Stimulated activated effector memory CD8-positive, alpha-beta T cell treated with anti-CD3 and anti-CD28 coated beads, Interleukin-12 subunit alpha, Interleukin-12 subunit beta, amount 100 ng/mL, for 72 hours (primary cell): ENCODE measurements around the gene SKAP1.
"Not testable (repeated sequence)": the region's sequence is repeated elsewhere in the genome, so short reads cannot be mapped to it uniquely, and the experiment has no call there.

Experiments used
- ATAC-seq: fragments of 150-1000 bp; cut with Tn5 transposase; 2 replicates; pipeline ENCODE4 v1.10.0; 2021
- DNase-seq, 2 donors: peaks; one replicate each; pipeline ENCODE4 v3.0.0; 2021 to 2022; ENCODE audit warnings: low spot score in 2 of 2
- H3K27ac Mint-ChIP-seq: one replicate; pipeline ENCODE4 v1.8.0; 2022; ENCODE audit warnings: mild to moderate bottlenecking, mixed read lengths
- H3K36me3 Mint-ChIP-seq: one replicate; pipeline ENCODE4 v1.8.0; 2022; ENCODE audit warnings: mild to moderate bottlenecking, mixed read lengths
- H3K4me1 Mint-ChIP-seq: one replicate; pipeline ENCODE4 v1.8.0; 2022; ENCODE audit warnings: mixed read lengths
- H3K4me3 Mint-ChIP-seq: one replicate; pipeline ENCODE4 v1.8.0; 2022; ENCODE audit warnings: mild to moderate bottlenecking, mixed read lengths
- H3K9me3 Mint-ChIP-seq: one replicate; pipeline ENCODE4 v1.8.0; 2022; ENCODE audit warnings: mixed read lengths

SKAP1 gene

GRCh38 chr17:48209973-48210372, 220.0 kb downstream of the SKAP1 start:
- Mint-ChIP-seq H3K27ac (no peak overlapping the region), H3K4me3 (no peak overlapping the region), H3K36me3 (peaks cover 11% of the 10 kb centered on the region), H3K4me1 (peaks cover 15% of the 10 kb centered on the region), H3K9me3 (no peaks in the 10 kb centered on the region)
- DNase-seq (no peak), ATAC-seq (no peak)

- Mint-ChIP-seq H3K36me3 (peaks cover 14% of the 10 kb centered on the region), H3K27ac (no peak overlapping the region), H3K4me1 (peaks cover 20% of the 10 kb centered on the region), H3K9me3 (no peaks in the 10 kb centered on the region), H3K4me3 (no peak overlapping the region)
- DNase-seq (no peak), ATAC-seq (no peak)
These were observed 222.1 kb downstream of the SKAP1 start for GRCh38 chr17:48207776-48208544.

- H3K27ac Mint-ChIP-seq, H3K4me3 Mint-ChIP-seq, H3K9me3 Mint-ChIP-seq, DNase-seq, ATAC-seq: not testable (repeated sequence)
- peaks cover 14% of the 10 kb centered on the region for H3K36me3 Mint-ChIP-seq
- H3K4me1 Mint-ChIP-seq, result peaks cover 20% of the 10 kb centered on the region
These were observed 223.0 kb downstream of the SKAP1 start for GRCh38 chr17:48207036-48207435.

GRCh38 chr17:48202959-48203358, 227.1 kb downstream of the SKAP1 start:
- Mint-ChIP-seq H3K27ac (peak overlapping the region; percentile 17), H3K36me3 (peaks cover 32% of the 10 kb centered on the region)

DNA sequence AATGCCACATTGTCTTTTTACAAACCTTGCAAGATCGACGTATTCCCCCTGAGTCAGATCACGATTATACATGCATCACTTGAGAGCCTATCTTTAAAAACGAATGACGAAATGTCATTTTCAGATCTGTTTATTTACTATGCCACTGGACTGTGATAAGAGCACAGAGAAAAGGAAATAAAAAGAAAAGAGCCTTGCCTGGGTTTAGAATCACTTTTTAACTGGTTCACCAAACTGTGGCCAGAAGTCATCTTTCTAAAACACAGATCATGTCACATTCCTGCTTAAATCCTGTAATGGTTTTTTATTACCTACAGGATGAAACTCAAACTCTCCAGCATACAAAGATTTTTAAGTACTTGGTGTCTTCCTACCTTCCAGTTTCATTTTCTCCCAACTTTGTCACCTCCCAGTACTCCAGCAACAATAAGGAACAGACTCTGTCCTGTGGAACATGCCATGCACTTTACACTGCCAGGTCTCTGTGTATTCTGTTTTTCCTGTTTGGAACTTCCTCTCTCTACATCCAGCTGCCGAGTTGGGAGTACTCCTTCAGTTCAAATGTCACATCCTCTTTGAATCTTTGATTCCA, 231.0 kb downstream of the SKAP1 start:
- H3K4me1 Mint-ChIP-seq, result peaks cover 29% of the 10 kb centered on the region
- H3K4me3 Mint-ChIP-seq, result no peak overlapping the region
- peaks cover 42% of the 10 kb centered on the region for H3K36me3 Mint-ChIP-seq
- H3K27ac Mint-ChIP-seq, result peak overlapping the region; percentile 38
- ATAC-seq (no peak), DNase-seq (no peak)
- no peaks in the 10 kb centered on the region for H3K9me3 Mint-ChIP-seq

More at GRCh38 chr17:48202959-48203358, 227.1 kb downstream of the SKAP1 start:
- no peak for DNase-seq
- no peak for ATAC-seq
- no peaks in the 10 kb centered on the region for H3K9me3 Mint-ChIP-seq
- peaks cover 25% of the 10 kb centered on the region for H3K4me1 Mint-ChIP-seq
- H3K4me3 Mint-ChIP-seq, result no peak overlapping the region

DNA sequence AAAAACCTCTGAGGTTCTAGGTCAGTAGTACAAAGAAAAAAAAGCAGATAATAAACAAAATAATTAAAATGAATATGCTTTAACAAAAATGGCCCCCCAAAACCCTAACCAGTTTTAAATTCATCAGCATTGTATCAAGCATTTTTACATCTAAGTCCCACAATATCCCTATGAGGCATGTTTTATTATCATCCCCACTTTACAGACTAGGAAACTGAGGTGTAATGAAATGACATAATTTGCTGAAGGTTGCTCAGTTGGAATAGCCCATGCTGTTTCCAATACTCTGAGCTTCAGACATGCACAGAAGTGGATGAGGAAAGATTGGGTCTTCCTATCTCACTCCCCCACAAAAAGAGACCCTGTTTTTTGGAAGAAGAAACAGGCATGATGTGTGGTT, 234.1 kb downstream of the SKAP1 start:
- no peak for ATAC-seq
- peaks cover 44% of the 10 kb centered on the region for H3K4me1 Mint-ChIP-seq

GRCh38 chr17:48194097-48194550, 235.9 kb downstream of the SKAP1 start:
- Mint-ChIP-seq H3K4me3 (no peak overlapping the region), H3K4me1 (peaks cover 35% of the 10 kb centered on the region), H3K36me3 (peaks cover 81% of the 10 kb centered on the region), H3K9me3 (no peaks in the 10 kb centered on the region), H3K27ac (peak overlapping the region; percentile 60)
- ATAC-seq (no peak), DNase-seq (no peak)

More for the DNA sequence above, 234.1 kb downstream of the SKAP1 start:
- Mint-ChIP-seq H3K9me3 (no peaks in the 10 kb centered on the region), H3K27ac (peak overlapping the region; percentile 21), H3K4me3 (no peak overlapping the region), H3K36me3 (peaks cover 67% of the 10 kb centered on the region)
- DNase-seq, result no peak

- H3K9me3 Mint-ChIP-seq, result no peaks in the 10 kb centered on the region
- peak overlapping the region; percentile 39 for H3K27ac Mint-ChIP-seq
- peaks cover 84% of the 10 kb centered on the region for H3K36me3 Mint-ChIP-seq
- DNase-seq, result no peak
- H3K4me1 Mint-ChIP-seq, result peaks cover 34% of the 10 kb centered on the region
- H3K4me3 Mint-ChIP-seq, result no peak overlapping the region
- ATAC-seq, result no peak
These were observed 237.7 kb downstream of the SKAP1 start for GRCh38 chr17:48192321-48192731.

DNA sequence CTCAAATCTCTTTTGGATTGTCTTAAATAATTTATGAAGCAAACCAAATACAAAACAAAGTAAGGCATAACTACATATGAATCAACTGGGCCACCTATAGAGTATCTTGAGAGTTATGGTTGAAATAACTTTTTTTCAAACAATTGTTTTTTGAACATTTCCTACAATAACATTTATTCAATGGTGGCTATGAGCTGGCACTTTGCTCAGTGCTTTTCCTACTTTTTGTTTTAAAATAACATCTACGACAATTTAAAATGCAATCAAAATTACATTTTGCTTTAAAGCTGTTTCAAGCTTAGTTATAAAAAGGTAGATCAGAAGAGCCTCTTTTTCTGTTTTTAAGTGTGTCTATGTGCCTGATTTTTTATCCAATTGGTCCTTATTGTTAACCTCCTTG, 238.7 kb downstream of the SKAP1 start:
- DNase-seq, result no peak
- Mint-ChIP-seq H3K36me3 (peaks cover 84% of the 10 kb centered on the region), H3K4me1 (peaks cover 34% of the 10 kb centered on the region), H3K4me3 (no peak overlapping the region), H3K9me3 (no peaks in the 10 kb centered on the region), H3K27ac (peak overlapping the region; percentile 39)
- no peak for ATAC-seq

DNA sequence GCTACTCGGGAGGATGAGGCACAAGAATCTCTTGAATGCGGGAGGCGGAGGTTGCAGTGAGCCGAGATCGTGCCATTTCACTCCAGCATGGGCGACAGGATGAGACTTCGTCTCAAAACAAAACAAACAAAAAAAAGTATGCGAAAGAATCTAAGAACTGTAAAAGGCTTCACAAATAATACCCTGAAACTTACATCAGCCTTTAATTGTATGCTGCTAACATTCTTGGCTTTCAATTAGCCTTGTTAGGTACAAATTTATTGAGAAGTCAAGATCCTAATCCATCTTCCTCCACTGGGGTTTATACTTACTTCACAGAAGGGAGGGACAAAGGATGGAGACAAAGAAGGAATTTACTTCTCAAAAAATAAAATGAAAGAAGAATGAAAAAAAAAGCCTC, 239.1 kb downstream of the SKAP1 start:
- Mint-ChIP-seq H3K4me3 (no peak overlapping the region), H3K4me1 (peaks cover 33% of the 10 kb centered on the region)

GRCh38 chr17:48187872-48188608, 242.0 kb downstream of the SKAP1 start:
- DNase-seq (no peak), ATAC-seq (no peak)
- Mint-ChIP-seq H3K36me3 (peaks cover 95% of the 10 kb centered on the region), H3K27ac (no peak overlapping the region), H3K9me3 (no peaks in the 10 kb centered on the region), H3K4me3 (no peak overlapping the region), H3K4me1 (peaks cover 7% of the 10 kb centered on the region)

More for the DNA sequence above, 239.1 kb downstream of the SKAP1 start:
- ATAC-seq (no peak), DNase-seq (no peak)
- no peaks in the 10 kb centered on the region for H3K9me3 Mint-ChIP-seq
- H3K36me3 Mint-ChIP-seq, result peaks cover 88% of the 10 kb centered on the region
- H3K27ac Mint-ChIP-seq, result no peak overlapping the region

DNA sequence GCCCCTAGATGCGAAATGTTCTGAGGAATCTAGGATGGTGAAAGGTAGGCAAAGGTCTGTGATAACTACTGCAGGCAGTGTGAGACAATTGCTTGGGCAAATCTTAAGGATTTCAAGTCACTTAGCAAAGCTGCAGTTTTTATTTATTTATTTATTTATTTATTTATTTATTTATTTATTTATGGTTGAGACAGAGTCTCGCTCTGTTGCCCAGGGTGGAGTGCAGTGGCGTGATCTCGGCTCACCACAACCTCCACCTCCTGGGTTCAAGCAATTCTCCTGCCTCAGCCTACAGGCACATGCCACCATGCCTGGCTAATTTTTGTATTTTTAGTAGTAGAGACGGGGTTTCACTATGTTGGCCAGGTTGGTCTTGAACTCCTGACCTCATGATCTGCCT, 243.7 kb downstream of the SKAP1 start:
- not testable (repeated sequence) for DNase-seq, H3K27ac Mint-ChIP-seq, H3K4me3 Mint-ChIP-seq, ATAC-seq, H3K4me1 Mint-ChIP-seq, H3K9me3 Mint-ChIP-seq
- peaks cover 95% of the 10 kb centered on the region for H3K36me3 Mint-ChIP-seq

DNA sequence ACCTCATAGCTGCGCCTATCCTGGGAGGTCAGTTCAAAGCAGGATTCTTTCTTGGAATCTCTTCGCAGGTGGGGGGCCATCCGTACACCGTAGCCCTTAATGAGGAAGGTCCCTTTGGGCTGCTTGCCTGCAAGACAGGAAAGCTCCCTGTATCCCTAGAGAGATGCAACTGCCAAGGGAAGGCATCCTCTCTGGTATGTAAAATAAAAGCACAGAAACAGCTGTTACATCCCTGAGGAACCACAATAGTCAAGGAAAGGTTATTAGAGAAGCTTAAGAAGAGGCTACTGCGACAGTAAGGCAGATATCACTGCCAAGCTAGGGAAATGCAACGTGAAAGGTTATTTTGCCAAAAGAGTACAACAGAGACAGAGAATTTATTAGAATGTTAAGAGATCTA, 245.3 kb downstream of the SKAP1 start:
- H3K4me1 Mint-ChIP-seq, result peaks cover 12% of the 10 kb centered on the region
- H3K4me3 Mint-ChIP-seq, result no peak overlapping the region
- no peaks in the 10 kb centered on the region for H3K9me3 Mint-ChIP-seq
- no peak overlapping the region for H3K27ac Mint-ChIP-seq
- no peak for ATAC-seq
- H3K36me3 Mint-ChIP-seq, result peaks cover 93% of the 10 kb centered on the region
- no peak for DNase-seq

- H3K9me3 Mint-ChIP-seq, result no peaks in the 10 kb centered on the region
- ATAC-seq (no peak), DNase-seq (no peak)
- no peak overlapping the region for H3K4me3 Mint-ChIP-seq
- peaks cover 92% of the 10 kb centered on the region for H3K36me3 Mint-ChIP-seq
- peak overlapping the region; percentile 7 for H3K27ac Mint-ChIP-seq
- H3K4me1 Mint-ChIP-seq, result peaks cover 17% of the 10 kb centered on the region
These were observed 248.4 kb downstream of the SKAP1 start for GRCh38 chr17:48181653-48182052.

- H3K9me3 Mint-ChIP-seq, result no peaks in the 10 kb centered on the region
- no peak for ATAC-seq
- no peak overlapping the region for H3K4me3 Mint-ChIP-seq
- DNase-seq, result no peak
- no peak overlapping the region for H3K27ac Mint-ChIP-seq
- H3K36me3 Mint-ChIP-seq, result peaks cover 89% of the 10 kb centered on the region
- H3K4me1 Mint-ChIP-seq, result peaks cover 17% of the 10 kb centered on the region
These were observed 249.0 kb downstream of the SKAP1 start for GRCh38 chr17:48180842-48181629.
